GM12873 (cell line): ENCODE measurements around the gene PIK3R1.

ENCODE experiments used
- CTCF ChIP-seq: IDR thresholded peaks from 2 replicates; pipeline ENCODE4 v1.5.1; 2012; ENCODE audit warnings: low read depth, mild to moderate bottlenecking, moderate library complexity, low read length, control low read depth; ENCODE audit not compliant: insufficient read depth; ENCODE audit errors: missing control alignments

Gene PIK3R1

DNA sequence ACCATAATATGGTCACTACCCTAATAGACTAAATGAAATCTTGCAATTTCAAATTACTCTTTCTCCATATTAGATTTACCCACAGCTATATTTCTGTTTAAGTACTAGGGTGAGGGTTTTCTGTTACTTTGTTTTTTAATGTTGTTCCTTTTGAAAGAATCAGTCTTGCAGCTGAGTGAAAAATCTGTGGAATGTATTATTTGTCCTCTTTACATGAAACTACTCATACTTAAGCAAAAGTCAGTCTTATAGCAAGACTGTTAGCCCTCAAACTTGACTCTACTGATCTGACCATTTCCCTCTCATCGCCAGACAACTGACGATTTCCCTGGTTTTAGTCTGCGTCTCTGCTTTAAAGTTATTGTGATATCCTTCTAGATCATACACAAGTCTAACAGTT is 84.0 kb downstream of the PIK3R1 start:
- no peak for TF ChIP-seq CTCF

GRCh38 chr5:68303038-68303738 is 87.6 kb downstream of the PIK3R1 start:
- TF ChIP-seq CTCF = no peak

DNA sequence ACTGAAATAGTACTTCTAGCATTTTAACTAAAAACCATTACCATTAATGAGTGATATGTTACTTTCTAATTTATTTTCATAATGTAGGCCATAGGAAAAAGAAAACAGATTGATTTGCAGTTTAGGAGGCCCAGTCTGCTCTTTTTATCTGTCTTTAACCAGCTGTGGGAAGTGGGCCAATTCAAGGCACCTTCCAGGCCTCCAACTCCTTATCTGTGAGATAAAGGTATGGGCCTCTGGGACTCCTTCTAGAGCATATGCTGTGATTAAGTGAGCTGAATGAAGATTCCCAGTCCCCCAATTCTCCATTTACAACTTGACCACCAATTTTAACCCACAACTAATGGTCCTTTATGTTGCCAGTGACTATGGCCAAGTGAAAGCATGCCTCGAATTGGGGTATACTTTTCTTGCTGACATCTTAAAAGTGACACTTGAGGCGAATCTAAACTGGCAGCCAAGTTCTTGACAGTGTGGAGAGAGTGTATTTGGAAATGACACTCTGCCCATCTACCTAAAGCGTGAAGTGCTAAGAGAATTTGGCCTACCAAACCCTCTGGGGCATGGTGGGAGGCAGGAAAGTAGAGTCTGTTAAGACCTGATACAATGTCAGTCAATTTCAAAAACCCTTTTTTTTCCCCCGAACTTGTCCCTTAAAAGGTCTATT is 88.3 kb downstream of the PIK3R1 start:
- no peak for TF ChIP-seq CTCF

DNA sequence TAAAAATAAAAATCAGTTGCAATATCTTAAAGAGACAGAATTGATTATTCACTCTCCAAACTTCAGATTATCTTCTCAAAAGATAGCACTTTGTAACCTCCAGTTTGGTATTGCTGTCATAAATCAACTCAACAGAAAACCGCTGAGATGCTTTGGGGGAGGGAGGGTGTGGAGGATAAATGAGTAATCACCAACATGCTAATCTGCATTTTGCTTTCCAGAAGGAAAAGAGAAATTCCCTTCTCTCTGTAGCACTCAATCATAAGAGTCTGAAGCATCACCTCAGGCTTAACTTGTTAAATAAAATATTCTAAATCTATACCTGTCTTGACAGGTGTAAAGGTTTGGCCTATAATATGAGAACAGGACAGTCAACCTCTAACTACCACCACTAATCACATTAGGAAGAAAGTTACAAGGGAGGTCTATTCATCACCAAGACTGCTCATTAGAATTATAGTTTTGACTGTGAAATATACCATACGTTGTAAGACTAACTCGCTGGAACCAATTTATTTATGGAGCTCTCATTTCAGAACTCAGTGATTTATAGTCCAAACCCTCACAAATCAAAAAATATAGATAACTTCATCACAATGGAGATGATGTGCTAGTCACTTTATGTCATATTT is 89.0 kb downstream of the PIK3R1 start:
- no peak for TF ChIP-seq CTCF

DNA sequence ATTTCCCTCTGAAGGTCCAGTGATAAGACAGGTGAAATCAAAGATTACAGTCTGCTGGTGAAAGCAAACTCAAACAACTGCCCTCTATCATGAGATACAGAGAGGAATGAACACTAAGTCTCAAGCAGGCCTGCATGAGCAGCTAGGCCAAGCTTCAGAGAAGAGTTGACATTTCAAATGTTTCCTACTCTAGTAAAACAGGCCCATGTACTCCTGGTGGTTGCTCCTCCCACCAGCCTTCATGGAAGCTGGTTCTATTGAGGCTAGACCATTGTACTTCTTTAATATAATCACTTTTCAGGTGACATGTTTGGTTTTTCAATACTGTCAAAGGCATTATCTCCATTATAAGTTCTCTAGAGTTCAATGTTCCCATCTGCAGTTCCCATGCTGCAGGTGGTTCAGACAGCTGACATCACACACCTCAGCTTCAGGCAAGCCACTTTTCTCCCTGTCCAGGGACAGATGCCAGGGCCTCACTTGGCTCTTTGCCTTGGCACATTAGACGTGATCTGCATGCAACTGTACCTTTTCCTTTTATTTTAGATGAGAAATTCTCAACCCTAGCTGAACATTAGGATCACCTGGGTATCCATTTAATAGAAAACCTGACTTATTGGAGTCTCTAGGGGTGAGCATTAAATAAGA is 89.8 kb downstream of the PIK3R1 start:
- no peak for TF ChIP-seq CTCF

DNA sequence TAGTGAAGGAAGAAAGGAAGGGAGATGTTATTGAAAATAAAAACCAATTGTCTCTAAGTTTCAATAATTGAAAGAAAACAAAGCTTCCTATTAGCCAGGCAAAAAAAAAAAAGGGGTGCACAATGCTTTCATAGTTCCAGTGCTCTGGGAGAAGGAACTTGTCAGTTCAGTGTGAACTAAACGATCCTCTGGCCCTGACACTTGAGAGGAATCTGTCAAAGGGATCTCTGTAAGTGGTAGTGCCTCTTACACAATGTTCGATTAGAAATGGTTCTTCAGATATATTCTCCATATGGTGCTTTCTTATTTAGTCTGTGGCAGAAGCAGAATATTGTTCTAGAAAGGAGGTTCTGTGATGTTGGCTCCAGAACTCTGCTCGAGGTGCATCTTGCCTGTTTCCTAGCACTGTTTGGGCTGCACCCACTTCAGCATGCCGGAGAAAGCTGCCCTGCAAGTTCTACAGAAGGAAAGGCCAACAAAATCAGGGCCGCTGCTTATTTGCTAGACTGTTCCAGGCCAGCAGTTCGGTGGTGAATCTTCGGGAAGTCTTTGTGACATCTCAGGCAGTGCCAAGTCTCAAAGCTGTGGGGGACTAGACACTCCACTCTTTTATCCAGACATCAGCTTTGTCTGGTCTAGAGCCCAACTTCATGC is 90.9 kb downstream of the PIK3R1 start:
- TF ChIP-seq CTCF = no peak
